NB4 (cell line): ENCODE data around the gene KMT2B.

Source experiments
- CTCF ChIP-seq: IDR thresholded peaks from one replicate; pipeline ENCODE4 v1.5.1; 2012; ENCODE audit warnings: low read depth, low read length
- MAX ChIP-seq: IDR thresholded peaks from 2 replicates; pipeline ENCODE4 v1.6.1; 2011; ENCODE audit warnings: low read depth, low read length
- MYC ChIP-seq: IDR thresholded peaks from 2 replicates; pipeline ENCODE4 v1.6.1; 2011; ENCODE audit warnings: low read depth, low read length
- POLR2A ChIP-seq: IDR thresholded peaks from 2 replicates; pipeline ENCODE4 v1.6.1; 2011; ENCODE audit warnings: mild to moderate bottlenecking; ENCODE audit not compliant: insufficient read length; ENCODE audit errors: extremely low read depth

- no peak for TF ChIP-seq CTCF
- no peak for TF ChIP-seq POLR2A
- TF ChIP-seq MYC: no peak
- no peak for TF ChIP-seq MAX
Measured at GRCh38 chr19:35734273-35734672, 16.5 kb downstream of the KMT2B start.
